GM12878 (cell line): Measurements from ENCODE around the gene PKMYT1. TPM values are rescaled to one million over a fixed set of nuclear protein-coding genes. Genes with fewer than 3 reads are reported as not detected.

Experiments used
- ATAC-seq: fragments of 200-7000 bp; cut with Tn5 transposase; 3 replicates; pipeline ENCODE4 v1.9.1; 2020; ENCODE audit warnings: mild to moderate bottlenecking, moderate library complexity
- BruUV-seq: library from RNA; stranded (reverse); fragments of 400-500 nt; replicated peaks from 2 replicates; lab custom pipeline; 2021; lab: Mats Ljungman, UMichigan
- CTCF ChIA-PET: fragments of 300-600 bp; sonication (Branson Sonifier 250); formaldehyde crosslinking; extraction: SDS; loops from one replicate; lab custom pipeline; 2021; ENCODE audit warnings: inconsistent platforms; lab: Yijun Ruan, JAX
- POLR2A ChIA-PET: fragments of 350-600 bp; formaldehyde crosslinking; extraction: SDS; loops from one replicate; lab custom pipeline; 2021; ENCODE audit warnings: inconsistent platforms; lab: Charles Lee
- RAD21 ChIA-PET: fragments of 300-600 bp; sonication (Branson Sonifier 250); formaldehyde crosslinking; loops from one replicate; lab custom pipeline; 2023; ENCODE audit warnings: antibody characterized with exemption; ENCODE audit not compliant: unreplicated experiment; lab: Charles Lee
- SMC1A ChIA-PET: fragments of 300-600 bp; sonication (Branson Sonifier 250); formaldehyde crosslinking; loops from one replicate; lab custom pipeline; 2023; ENCODE audit not compliant: unreplicated experiment, uncharacterized antibody; lab: Charles Lee
- DNase-seq: peaks from one replicate; pipeline ENCODE4 v3.0.0-alpha.2; 2011; ENCODE audit warnings: low read depth, low spot score
- FAIRE-seq: peaks from 3 replicates; lab custom pipeline; 2011; peaks lifted over from hg19 to GRCh38; lab: Jason Lieb, UNC
- H2AFZ ChIP-seq: 2 replicates; pipeline ENCODE4 v1.6.0; 2011; ENCODE audit warnings: low read depth, low read length, control low read depth; ENCODE audit not compliant: control insufficient read depth
- H3K27ac ChIP-seq: 2 replicates; pipeline ENCODE4 v1.5.1; 2011; ENCODE audit warnings: control low read depth; ENCODE audit not compliant: control insufficient read depth, insufficient read depth
- H3K27me3 ChIP-seq, 2 experiments: replicated peaks in 1 of 2; 2 replicates each; pipeline versions ENCODE4 v1.6.0 to v1.6.1; 2011; ENCODE audit warnings: low read length in 1 of 2; ENCODE audit not compliant: control insufficient read depth in 2 of 2, insufficient read depth in 2 of 2
- H3K36me3 ChIP-seq, 2 experiments: 2 replicates each; pipeline ENCODE4 v1.5.1; 2011; ENCODE audit warnings: low read length in 1 of 2; ENCODE audit not compliant: control insufficient read depth in 2 of 2, insufficient read depth in 2 of 2
- H3K4me1 ChIP-seq: 2 replicates; pipeline ENCODE4 v1.6.1; 2011; ENCODE audit warnings: mild to moderate bottlenecking, low read length, moderate library complexity, mixed read lengths; ENCODE audit not compliant: control insufficient read depth, insufficient read depth
- H3K4me2 ChIP-seq: 2 replicates; pipeline ENCODE4 v1.6.0; 2011; ENCODE audit warnings: control low read depth; ENCODE audit not compliant: control insufficient read depth, insufficient read depth
- H3K4me3 ChIP-seq: fragments of 200-600 bp; sonication (generic); 2 replicates; pipeline ENCODE4 v1.5.1; 2016
- H3K79me2 ChIP-seq: 2 replicates; pipeline ENCODE4 v1.6.0; 2011; ENCODE audit warnings: low read length; ENCODE audit not compliant: control insufficient read depth, insufficient read depth
- H3K9ac ChIP-seq: 2 replicates; pipeline ENCODE4 v1.8.0; 2011; ENCODE audit warnings: low read length, control low read depth, mixed read lengths; ENCODE audit not compliant: control insufficient read depth, insufficient read depth
- H3K9me3 ChIP-seq: replicated peaks from 3 replicates; pipeline ENCODE4 v1.5.1; 2011; ENCODE audit warnings: mild to moderate bottlenecking, low read length; ENCODE audit not compliant: control insufficient read depth, insufficient read depth
- H4K20me1 ChIP-seq: 2 replicates; pipeline ENCODE4 v1.6.0; 2011; ENCODE audit not compliant: control insufficient read depth, insufficient read depth
- ATF7 ChIP-seq: fragments of 450-650 bp; IDR thresholded peaks from 2 replicates; pipeline ENCODE4 v1.6.1; 2016; ENCODE audit warnings: low read depth, mild to moderate bottlenecking
- BCLAF1 ChIP-seq: fragments of 450-650 bp; IDR thresholded peaks from 2 replicates; pipeline ENCODE4 v1.6.1; 2017; ENCODE audit warnings: antibody characterized with exemption, mild to moderate bottlenecking, moderate library complexity
- CEBPB ChIP-seq, 2 experiments: fragments of 150-350 bp in 1 of 2; IDR thresholded peaks; 2 replicates each; pipeline ENCODE4 v1.6.1; 2012 to 2014; ENCODE audit warnings: low read depth in 2 of 2, low read length in 2 of 2, borderline replicate concordance in 1 of 2, inconsistent platforms in 1 of 2
- CEBPZ ChIP-seq: fragments of 150-350 bp; IDR thresholded peaks from 2 replicates; pipeline ENCODE4 v1.6.1; 2016; ENCODE audit warnings: low read depth, low read length
- IRF3 ChIP-seq: fragments of 450-650 bp; IDR thresholded peaks from 2 replicates; pipeline ENCODE4 v1.6.1; 2014; ENCODE audit warnings: mild to moderate bottlenecking
- NRF1 ChIP-seq: conservative IDR thresholded peaks from 2 replicates; pipeline ENCODE4 v1.6.1; 2011; ENCODE audit warnings: mild to moderate bottlenecking, low read depth, low read length, improper control_type of control experiment
- RFX5 ChIP-seq: IDR thresholded peaks from 2 replicates; pipeline ENCODE4 v1.6.1; 2011; ENCODE audit warnings: low read depth, low read length, improper control_type of control experiment
- ZBTB4 ChIP-seq: fragments of 450-650 bp; formaldehyde crosslinking; IDR thresholded peaks from 2 replicates; pipeline ENCODE4 v1.4.0; 2022; ENCODE audit warnings: mild to moderate bottlenecking, moderate library complexity
- WGBS: methylation state at CpG from one replicate; pipeline ENCODE4 v1.1.6; 2016; ENCODE audit warnings: low lambda C conversion rate; ENCODE audit not compliant: insufficient replicate concordance, insufficient coverage; ENCODE audit errors: missing lambda C conversion rate; 5-methylcytosine and 5-hydroxymethylcytosine counted together
- in situ Hi-C: fragments of 300-500 bp; cut with MboI; formaldehyde crosslinking; loops from 9 replicates; pipeline ENCODE4 v1.14.3; 2018; ENCODE audit warnings: mixed read lengths
- intact Hi-C: fragments of 100-400 bp; cut with micrococcal nuclease; formaldehyde crosslinking; loops from one replicate; pipeline ENCODE4 v1.14.2; 2022; ENCODE audit not compliant: unreplicated experiment
- polyA plus RNA-seq, 11 experiments: library from polyadenylated mRNA; depleted of rRNA in 4 of 11; unstranded in 6 of 11; stranded (reverse) in 5 of 11; fragments of >200 nt; fragmentation: Nextera tagmentation in 4 of 11; fragmentation: Illumina TruSeq in 1 of 11; extraction: Ambion mirVana in 4 of 11; extraction: Trizol in 1 of 11; gene quantifications; 1 replicate in 1 of 11; 2 replicates in 10 of 11; pipeline versions ENCODE4 v1.2.1 to v1.2.3, GENCODE V29; 2011 to 2016; ENCODE audit warnings: inconsistent platforms in 2 of 11, missing spikeins in 2 of 11, low read depth in 1 of 11
- total RNA-seq, 4 experiments: library from RNA; depleted of rRNA in 3 of 4; stranded (reverse); fragments of >200 nt in 3 of 4; fragmentation: Illumina TruSeq in 1 of 4; extraction: Trizol in 1 of 4; gene quantifications; 2 replicates each; pipeline versions ENCODE4 v1.2.1 to v1.2.3, GENCODE V29; 2013 to 2021

The PKMYT1 gene
- total and polyA plus RNA-seq, 10 of the 15 experiments (the other 5 are each of a cell fraction or from before 2014, with no cell fraction given): 4.6 to 101 (median 29.9) TPM

- TF ChIP-seq CEBPZ (no peak), BCLAF1 (no peak)
- TF ChIP-seq, all 136 proteins: peak for 0
Measured at GRCh38 chr16:3010510-3010909, 30.3 kb upstream of the PKMYT1 start (continued).

- no peak overlapping the region for H3K4me2 ChIP-seq
- no peak for FAIRE-seq
- in situ Hi-C loops: no loop called here
- intact Hi-C loops: no loop called here
- H3K4me3 ChIP-seq: no peak overlapping the region
- no peaks in the 10 kb centered on the region for H3K9me3 ChIP-seq
- H3K27me3 ChIP-seq: peaks cover 0 to 17% of the 10 kb centered on the region in 2 experiments
- H3K36me3 ChIP-seq: no peaks in the 10 kb centered on the region
- no peak overlapping the region for H3K27ac ChIP-seq
- SMC1A ChIA-PET: interaction anchor here (0.6 kb wide), 1 partner anchor 13 kb away, joined by 3 read pairs; no protein-coding TSS in a partner anchor
- WGBS: 51% methylated on average over 21 of the region's 21 CpGs
- H3K79me2 ChIP-seq: no peaks in the 10 kb centered on the region
- no peaks in the 10 kb centered on the region for H4K20me1 ChIP-seq
- DNase-seq: no peak
- H3K4me1 ChIP-seq: peaks cover 17% of the 10 kb centered on the region
- RAD21 ChIA-PET: interaction anchor here (1.2 to 2.1 kb wide), 2 partner anchors 11 to 19 kb away, joined by 5 to 7 read pairs; partner anchors contain the start of gene TNFRSF12A
- POLR2A ChIA-PET: interaction anchor here (1.6 kb wide), 1 partner anchor 10 kb away, joined by 5 read pairs; the partner anchor contains the start of gene TNFRSF12A
- H3K9ac ChIP-seq: no peak overlapping the region
- ATAC-seq: no peak
- BruUV-seq: no TSS peak
- H2AFZ ChIP-seq: no peak overlapping the region
- CTCF ChIA-PET: interaction anchor here (11.3 kb wide), 1 partner anchor 17 kb away, joined by 421 read pairs; the partner anchor contains the start of genes CLDN6, HCFC1R1, THOC6 and TNFRSF12A
- TF ChIP-seq ATF7: no peak
- no peak for TF ChIP-seq IRF3
- TF ChIP-seq RFX5: no peak
- no peak for TF ChIP-seq NRF1
- no peak for TF ChIP-seq CEBPB (IDR thresholded peaks at IDR 0.05; ENCODE audit: borderline replicate concordance in 1 of 2, low read depth in 2 of 2, low read length in 2 of 2)
- no peak for TF ChIP-seq ZBTB4 (CRISPR knock-in tag)
Measured at GRCh38 chr16:3009568-3010390, 29.5 kb upstream of the PKMYT1 start.
